ENCODE results near the gene ALDH1A2. TPM values are rescaled to one million over a fixed set of nuclear protein-coding genes. Genes with fewer than 3 reads are reported as not detected.

ALDH1A2 gene
- total RNA-seq, 1 donor from 2014 or later = 7.1 TPM

DNA sequence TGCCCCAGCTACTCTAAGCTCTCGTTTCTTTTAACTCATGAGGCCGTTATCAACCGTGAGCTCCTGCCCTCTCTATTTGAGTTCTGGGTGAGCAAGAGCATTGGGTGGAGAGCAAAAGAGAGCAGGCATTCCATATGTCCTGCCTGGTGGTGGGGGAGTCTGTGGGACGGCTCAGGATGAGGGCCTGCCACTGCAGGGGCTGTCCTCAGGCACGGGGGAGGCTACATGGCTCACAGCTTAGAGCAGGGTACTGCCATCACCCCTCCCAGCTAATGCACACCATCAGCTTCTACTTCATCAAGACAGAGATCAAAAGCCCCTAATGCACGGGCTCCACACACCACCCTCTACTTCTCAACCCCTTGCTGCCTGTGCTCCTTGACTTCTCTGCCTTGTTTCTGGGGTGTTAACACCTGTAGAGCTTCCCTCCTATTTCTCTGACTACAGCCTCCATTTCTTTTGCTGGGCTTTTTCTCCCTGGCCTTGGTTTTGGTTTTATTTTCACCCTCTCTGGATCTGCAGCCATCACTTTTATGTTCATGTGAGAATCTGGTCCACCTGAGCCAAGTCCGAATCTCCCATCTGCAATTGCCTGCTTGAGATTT is 114.1 kb downstream of the ALDH1A2 start:
- DNase-seq (ENCODE audit: low spot score) (no peak), ATAC-seq (no peak)
- intact Hi-C loops (cut with DNase I) = no loop called here

DNA sequence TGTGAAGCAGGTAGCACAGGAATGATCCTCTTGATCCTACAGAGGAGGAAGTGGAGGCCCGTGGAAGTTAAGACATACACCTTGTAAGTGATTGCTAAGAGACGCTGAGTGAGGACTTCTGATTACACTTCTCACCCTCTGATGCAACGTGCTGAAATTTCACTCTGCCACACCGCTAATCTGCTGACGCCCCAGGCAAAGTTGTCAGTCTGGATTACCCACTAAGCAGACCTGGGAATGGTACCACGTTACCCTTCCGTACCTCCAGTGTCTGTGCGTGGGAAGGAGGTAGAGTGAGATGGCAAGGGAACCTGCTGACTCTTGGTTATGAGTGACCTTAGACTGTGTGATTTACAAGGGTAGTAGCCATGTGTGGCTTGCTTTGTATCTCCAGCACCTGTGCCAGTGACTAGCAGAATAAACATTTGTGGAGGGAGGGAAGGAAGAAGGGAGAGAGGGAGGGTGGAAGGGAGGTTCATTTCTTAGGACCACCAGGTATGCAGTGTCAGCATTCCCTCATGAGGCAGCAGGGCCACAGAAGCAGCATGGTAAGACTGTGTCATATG is 115.0 kb downstream of the ALDH1A2 start:
- intact Hi-C loops (cut with DNase I) = no loop called here
- ATAC-seq (no peak), DNase-seq (ENCODE audit: low spot score) (no peak)

DNA sequence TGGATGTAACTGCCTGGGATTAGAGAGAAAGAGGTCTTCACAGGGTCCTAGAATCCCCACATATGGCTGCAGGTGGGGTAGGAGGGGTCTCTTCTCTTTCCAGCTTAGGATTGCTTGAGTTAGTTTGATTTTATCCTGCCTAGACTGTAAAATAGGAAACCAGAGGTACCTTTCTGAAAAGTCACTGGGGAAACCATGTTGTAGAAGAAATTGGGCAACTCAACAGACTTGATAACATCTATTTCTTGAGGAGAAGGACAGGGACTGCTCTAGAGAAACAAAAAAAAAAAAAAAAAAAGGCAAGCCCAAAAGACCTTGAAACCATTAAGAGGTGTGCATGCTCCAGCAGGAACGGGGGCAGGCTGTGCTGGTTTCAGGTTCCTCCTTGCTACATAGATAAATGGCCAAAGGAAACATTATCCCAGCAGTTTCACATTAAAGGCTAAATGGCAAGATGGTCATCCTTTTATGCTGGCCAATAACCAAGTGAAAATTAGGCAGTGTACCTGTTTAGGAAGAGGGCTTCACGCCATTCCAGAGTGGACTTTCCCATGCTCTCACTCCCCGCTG is 116.1 kb downstream of the ALDH1A2 start:
- DNase-seq (ENCODE audit: low spot score) (no peak), ATAC-seq (no peak)
- intact Hi-C loops (cut with DNase I) = no loop called here

DNA sequence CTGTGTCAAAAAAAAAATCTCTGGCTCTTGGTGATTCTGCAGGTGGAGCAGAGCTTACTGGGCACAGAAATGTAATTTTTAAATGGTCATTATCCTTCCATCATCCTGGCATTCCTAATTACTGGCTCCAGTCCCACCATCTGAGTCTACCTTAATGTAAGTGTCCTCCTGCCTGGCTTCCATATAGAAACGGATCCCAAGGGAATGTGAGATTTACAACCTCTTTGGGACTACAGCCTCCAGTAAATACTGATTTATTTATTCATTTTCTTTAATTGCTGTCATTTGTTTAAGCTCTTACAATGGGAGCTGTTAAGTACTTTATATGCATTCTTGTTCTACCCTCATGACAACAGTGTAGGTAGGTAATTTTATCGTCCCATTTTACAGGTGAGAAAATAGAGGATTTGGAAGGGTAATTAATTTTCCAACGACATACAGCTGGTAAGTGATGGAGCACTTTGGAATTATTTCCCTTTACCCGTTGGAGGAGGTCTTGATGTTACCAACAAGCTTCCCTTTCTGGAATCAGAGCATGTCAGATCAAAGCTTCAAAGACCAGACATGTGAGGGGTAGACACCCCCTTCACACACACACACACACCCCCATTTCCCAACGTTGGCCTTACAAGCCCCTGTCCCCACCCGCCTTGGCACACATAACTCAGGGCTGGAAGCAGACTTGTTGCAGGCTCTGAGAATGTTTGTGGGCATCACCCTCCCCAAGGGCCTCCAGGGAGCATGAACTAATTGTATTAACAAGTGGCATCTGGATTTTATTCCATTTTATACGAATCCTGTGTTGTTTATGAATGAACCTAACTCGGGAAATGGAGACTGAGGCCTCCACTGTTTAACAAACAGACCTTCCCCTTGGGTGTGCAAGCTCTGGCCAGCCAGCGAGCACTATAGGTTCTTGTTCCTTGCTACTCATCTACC is 116.9 kb downstream of the ALDH1A2 start:
- intact Hi-C loops (cut with DNase I) = no loop called here
- no peak for ATAC-seq

DNA sequence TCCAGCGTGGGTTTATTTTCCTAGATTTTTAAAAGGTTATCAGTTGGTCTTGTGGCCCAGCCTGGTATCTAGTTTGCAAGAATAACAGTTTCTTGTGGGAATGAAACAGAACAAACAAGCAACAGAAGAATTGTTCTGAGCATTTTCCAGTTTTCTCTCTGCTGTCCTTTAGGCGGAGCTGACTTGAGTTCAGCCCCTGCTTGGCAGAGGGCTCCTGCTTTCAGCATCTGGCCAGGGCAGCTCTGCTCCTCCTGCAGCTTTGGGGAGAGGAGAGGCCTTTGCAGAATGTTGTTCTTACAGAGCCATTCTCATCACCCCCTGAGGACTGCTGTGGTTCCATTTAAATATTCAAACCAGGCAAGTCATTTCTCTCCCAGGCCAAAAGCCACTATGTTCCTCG is 117.7 kb downstream of the ALDH1A2 start:
- intact Hi-C loops (cut with DNase I) = no loop called here
- DNase-seq (ENCODE audit: low spot score) (no peak), ATAC-seq (peak; percentile 81)

More for the DNA sequence above, 116.9 kb downstream of the ALDH1A2 start:
- no peak for DNase-seq (ENCODE audit: low spot score)

DNA sequence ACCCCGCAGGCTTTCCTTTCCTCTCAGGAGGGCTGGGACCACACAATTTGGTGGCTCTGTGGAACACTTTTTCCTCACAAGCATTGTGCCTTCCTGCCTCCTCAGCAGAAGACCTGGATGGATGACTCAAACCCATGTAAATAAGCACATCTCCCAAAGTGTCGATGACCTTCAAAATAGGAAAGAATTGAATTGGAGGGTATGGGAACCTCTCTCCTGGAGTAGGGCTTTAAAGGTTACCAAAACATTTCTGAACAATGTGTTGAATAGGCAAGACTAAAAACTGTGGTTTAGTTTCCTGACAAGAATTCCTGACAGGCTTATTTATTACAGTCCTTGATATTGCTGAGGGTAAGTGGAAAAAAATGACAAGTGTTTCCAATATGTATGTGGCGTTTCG is 118.2 kb downstream of the ALDH1A2 start:
- intact Hi-C loops (cut with DNase I) = no loop called here
- ATAC-seq (no peak), DNase-seq (ENCODE audit: low spot score) (no peak)

DNA sequence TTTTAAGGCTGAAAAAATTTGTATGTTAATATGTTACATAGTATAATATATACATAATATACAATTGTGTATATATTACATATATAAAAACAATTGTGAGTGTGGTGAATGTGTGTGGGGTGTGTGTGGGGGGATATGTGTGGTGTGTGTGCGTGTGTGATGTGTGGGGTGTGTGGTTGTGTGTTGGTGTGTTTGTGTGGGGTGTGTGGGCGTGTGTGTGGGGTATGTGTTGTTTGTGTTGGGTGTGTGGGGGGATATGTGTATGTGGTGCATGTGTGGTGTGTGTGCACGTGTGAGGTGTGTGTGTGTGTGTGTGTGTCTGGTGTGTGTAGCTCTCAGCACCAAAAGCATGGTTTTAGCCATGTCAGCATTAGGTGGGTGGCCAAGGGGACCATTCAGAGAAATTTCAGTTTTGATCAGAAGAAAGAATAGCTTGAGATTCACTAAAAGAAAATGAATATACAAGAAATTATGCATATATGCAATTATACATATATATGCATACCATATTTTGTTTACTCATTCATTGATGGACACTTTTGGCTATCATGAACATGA is 118.9 kb downstream of the ALDH1A2 start:
- ATAC-seq (no peak), DNase-seq (ENCODE audit: low spot score) (no peak)
- intact Hi-C loops (cut with DNase I) = no loop called here

DNA sequence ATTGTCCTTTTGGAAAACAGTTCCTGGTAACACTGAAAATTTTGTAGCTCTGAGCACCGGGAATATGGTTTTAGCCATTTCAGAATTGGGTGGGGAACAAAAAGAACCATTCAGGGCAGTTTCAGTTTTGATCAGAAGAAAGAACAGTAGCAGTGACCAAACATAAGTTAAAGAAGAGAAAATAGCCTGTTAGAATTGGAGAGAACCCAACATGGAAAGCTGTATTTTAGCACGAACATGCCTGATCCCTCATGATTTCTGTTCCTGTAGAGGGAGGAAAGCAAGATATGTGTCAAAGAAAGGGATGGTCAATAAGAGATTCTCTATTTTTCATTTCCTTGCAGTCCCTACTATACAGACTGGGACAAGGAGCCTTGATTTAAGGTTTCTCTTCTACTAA is 119.9 kb downstream of the ALDH1A2 start:
- intact Hi-C loops (cut with DNase I) = no loop called here
- DNase-seq (ENCODE audit: low spot score) (no peak), ATAC-seq (no peak)

DNA sequence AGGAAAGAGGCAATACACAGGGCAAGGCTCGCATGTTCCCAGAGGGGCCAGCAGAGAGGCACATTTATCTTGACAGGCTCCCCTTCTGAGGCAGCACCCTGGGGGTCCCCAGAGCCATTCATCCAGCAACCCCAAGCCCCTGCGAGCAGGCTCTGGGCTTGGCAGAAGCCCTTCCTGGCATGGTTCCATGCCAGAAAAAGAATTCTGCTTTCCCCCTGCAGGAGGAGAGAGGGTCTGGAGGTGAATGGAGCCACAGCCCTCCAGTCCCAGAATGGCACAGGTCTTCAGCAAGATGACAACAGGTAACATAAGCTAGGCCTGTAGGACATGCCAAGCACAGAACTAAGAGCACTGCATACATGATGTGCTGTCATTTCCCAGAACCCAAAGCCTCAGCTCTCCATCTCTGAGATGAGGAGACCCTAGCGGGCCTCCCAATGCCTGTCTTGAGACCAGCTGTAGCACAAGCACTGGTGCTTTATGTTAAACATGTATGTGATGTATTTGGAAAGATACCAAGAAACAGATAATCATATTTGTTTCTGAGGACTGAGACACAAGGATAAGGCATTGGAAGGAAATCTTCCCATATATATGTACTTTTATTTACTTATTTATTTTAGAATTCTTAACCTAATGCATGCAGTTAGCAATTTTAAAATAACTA is 121.6 kb downstream of the ALDH1A2 start:
- intact Hi-C loops (cut with DNase I) = no loop called here
- ATAC-seq (no peak), DNase-seq (ENCODE audit: low spot score) (no peak)

DNA sequence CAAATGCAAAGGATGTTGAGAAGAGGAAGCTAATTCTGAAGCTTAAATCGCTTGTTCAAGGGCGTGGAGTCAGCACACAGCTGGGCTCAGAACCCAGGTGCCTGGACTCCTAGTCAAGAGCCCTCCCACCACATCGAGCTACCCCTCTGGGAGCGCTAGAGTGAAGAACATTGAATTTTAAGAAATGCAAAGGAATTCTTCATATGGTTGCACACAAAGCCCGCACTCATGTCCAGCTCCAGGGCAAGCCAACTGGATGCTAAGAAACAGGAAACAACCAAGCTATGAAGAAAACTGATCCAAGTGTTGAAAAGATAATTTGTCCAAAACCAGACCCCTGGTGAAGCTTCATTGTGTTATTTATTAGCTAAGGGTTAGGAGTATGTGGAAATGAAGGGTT is 122.3 kb downstream of the ALDH1A2 start:
- ATAC-seq = no peak
- DNase-seq (ENCODE audit: low spot score) = no peak
- intact Hi-C loops (cut with DNase I) = no loop called here

DNA sequence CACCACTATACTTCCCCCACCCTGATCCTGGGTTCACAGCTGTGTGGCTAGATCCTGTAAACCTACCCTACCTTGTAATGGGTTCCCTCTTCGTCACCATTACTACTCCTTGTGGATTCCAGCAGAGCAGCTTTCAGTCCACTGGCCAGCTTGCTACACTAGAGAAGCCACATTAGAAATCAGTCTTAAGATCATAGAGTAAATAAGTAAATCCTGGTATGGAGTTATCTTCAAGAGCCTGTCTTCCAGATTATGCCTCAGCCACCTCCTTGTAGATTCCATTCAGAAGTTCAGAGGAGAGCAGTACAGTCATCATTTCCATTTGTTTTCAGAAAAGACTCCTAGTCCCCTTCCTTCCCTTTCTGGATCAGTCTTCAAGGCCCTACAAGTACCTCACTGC is 123.7 kb downstream of the ALDH1A2 start:
- intact Hi-C loops (cut with DNase I) = no loop called here
- DNase-seq (ENCODE audit: low spot score) (no peak), ATAC-seq (no peak)

DNA sequence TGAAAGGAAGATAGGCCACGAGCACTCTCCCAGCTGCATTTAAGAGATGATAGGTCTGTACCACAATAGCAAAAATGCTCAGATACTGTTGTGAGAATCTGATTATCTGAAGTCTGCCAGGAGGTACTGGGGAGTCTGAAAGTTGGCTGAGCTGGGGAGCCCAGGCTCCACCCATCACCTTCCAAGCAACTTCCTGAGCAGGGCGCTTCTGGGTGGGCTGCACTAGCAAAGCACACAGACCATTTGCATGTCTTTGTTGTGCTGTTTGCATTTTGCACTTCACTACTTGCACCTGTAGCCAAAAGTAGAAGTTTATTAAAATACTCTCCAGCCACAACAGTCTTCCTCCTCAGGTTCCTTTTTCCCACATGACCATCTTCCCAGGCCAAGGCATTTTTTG is 133.2 kb downstream of the ALDH1A2 start:
- DNase-seq (ENCODE audit: low spot score) (no peak), ATAC-seq (no peak)
- intact Hi-C loops (cut with DNase I) = no loop called here

DNA sequence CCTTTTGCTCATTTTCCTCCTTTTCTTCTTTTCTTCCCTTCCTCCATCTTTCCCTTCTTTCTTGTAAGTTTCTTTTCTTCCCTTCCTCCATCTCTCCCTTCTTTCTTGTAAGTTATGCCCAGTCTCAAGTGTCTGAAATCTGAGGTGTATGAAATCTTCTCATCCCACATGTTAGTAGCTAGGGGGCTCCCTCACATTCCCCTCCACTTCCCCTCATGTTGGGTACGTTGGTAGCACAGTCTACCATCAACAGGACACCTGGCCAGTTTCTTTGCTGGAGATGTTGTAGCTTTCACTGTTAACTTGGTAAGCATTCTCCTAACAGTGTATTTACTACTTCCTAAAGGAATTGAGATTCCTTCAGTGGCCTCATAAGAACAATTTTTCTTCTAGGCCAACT is 133.9 kb downstream of the ALDH1A2 start:
- DNase-seq (ENCODE audit: low spot score) (no peak), ATAC-seq (no peak)
- intact Hi-C loops (cut with DNase I) = no loop called here

DNA sequence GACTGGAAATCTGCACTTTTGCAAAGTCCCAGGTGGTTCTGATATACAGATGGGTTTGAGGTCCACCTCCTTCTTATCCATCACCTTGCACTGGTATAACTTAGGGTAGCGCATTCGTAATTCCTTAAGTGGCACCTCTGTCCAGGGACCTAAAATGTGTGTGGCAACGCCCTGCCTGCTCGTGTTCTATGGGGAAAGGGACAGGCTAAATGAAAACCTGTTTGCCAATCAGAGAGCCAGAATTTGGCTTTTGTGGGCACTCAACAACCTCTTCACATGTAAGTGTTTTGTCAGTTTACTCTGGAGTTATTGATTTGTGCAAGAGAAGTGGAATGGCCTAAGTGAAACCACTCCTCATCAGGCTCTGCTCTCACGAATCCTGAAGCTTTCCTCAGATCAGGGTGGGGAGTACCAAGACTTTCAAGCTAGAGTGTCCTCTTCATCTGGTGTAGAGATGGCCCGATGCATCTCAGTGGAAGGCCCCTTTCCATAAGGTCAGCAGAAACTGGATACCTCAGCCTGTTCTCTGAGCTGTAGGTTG is 138.3 kb downstream of the ALDH1A2 start:
- DNase-seq (ENCODE audit: low spot score) (no peak), ATAC-seq (no peak)
- intact Hi-C loops (cut with DNase I) = no loop called here

DNA sequence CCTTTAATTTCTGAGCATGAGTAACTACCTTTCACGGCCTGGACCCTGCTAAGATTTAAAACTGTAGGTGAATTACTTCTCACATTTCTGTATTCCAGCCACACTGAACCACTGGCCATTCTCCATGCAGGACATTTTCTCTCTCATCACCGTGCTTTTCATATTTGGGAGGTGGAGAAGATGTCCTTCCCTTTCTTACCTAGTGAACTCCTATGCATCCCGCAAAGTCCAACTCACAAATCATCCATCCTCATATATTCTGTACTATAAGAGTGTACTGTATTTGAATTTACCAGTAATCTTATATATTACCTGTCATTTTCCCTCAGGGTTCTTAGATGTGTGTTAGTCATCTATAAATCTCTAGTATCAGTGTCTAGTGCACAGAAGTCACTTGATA is 139.9 kb downstream of the ALDH1A2 start:
- no peak for ATAC-seq
- intact Hi-C loops (cut with DNase I) = no loop called here
- DNase-seq (ENCODE audit: low spot score) = no peak

DNA sequence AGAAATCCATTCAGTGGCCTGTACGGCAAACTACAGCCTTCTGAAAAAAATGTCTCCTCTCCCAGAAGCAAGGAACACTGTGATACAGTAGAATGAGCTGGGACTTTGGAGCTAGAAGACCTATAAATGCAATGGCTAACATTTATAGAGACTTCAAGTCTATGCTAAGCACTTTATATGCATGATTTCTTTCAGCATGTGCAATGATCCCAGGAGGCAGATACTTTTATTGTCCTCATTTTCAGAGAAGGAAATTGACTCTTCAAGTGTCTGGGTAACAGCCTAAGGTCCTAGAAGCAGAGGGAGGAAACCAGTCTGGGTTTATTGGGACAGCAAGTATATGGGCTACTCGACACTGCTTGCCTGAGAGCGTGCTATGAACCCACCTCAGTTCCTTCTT is 140.9 kb downstream of the ALDH1A2 start:
- ATAC-seq = no peak
- intact Hi-C loops (cut with DNase I) = no loop called here
- DNase-seq (ENCODE audit: low spot score) = no peak

DNA sequence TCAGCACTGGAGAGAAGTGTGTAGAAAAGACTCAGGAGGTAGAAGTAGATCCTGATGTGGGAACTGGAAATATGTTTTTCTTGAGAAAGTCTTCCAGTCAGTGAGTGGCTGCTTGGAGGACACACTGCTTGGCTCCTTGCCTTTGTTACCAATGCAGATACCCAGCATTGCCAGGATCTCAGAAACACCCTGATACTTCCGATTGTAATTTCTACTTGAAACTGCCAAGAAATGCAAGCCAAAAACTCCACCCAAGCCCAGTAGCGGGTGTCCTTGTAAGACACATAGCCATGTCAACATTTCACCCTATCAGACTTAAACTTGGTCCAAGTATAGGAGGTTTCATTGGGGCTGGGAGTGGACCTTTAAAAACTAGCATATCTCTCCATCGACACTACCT is 141.8 kb downstream of the ALDH1A2 start:
- DNase-seq (ENCODE audit: low spot score) (no peak), ATAC-seq (peak; percentile 7)
- intact Hi-C loops (cut with DNase I) = no loop called here

DNA sequence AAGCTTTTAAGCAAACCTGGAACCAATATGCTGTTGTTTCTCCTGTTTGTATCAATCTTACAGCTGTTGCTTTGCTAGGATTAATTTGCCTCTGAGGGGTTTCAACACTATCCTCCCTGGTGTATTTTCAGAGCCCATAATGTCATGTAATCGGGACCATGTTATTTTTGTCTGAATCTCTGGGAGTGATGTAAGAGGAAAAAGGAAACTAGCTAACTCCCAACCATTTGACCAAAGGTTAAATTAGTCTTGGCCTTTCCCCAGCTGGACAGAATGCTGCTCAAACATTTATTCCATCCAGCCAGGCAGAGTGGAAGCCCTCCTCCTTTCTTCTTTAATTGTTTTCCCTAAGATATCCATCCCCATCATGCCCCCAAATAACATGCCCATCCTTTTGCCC is 142.2 kb downstream of the ALDH1A2 start:
- ATAC-seq = peak; percentile 92
- intact Hi-C loops (cut with DNase I) = no loop called here
- no peak for DNase-seq (ENCODE audit: low spot score)

DNA sequence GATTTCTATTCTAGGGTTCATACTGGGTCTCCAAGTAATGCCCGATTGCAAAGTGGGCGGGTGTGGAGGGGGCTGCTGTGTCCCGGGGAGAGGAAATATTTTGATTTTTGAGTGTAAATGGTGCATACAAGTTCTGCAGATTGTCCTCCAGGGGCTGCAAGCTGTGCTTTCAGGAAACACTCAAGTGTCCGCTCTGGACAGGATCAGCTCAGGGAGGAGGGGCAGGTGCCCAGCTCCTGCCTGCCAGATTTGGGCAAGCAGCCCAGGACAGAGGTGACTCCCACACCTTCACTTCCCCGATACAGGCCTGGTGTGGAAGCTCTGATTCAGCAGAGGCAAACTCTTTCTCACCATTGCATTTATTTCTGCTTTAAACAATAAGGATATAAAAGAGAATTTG is 142.7 kb downstream of the ALDH1A2 start:
- intact Hi-C loops (cut with DNase I) = no loop called here
- peak; percentile 61 for ATAC-seq
- no peak for DNase-seq (ENCODE audit: low spot score)

Measured in sciatic nerve (tissue), 2 donors.